Astrocyte of the spinal cord (primary cell): Measurements from ENCODE around the gene ATP2B2.
A peak's percentile ranks its signal among the peaks of the same experiment; 100 is the strongest.

Source experiments
- DNase-seq: peaks from one replicate; pipeline ENCODE4 v3.0.0; 2011; ENCODE audit warnings: low read depth, low spot score
- H3K4me3 ChIP-seq: 2 replicates; pipeline ENCODE4 v1.5.1; 2011; ENCODE audit warnings: low read depth, mild to moderate bottlenecking, low read length, moderate library complexity
- in situ Hi-C: cut with HindIII; loops from 2 replicates; pipeline ENCODE4 v1.10.0; 2017; ENCODE audit warnings: low sequenced_read_pairs
- TF ChIP-seq, protein P1 (sequence below): IDR thresholded peaks from 2 replicates; pipeline ENCODE4 v1.5.1; 2012; ENCODE audit warnings: low read depth, mild to moderate bottlenecking, low read length, inconsistent platforms

ATP2B2 gene

GRCh38 chr3:10463533-10464434 is 41.6 kb downstream of the ATP2B2 start:
- no peak for DNase-seq
- in situ Hi-C loops: no loop called here
- TF ChIP-seq, protein P1, sequence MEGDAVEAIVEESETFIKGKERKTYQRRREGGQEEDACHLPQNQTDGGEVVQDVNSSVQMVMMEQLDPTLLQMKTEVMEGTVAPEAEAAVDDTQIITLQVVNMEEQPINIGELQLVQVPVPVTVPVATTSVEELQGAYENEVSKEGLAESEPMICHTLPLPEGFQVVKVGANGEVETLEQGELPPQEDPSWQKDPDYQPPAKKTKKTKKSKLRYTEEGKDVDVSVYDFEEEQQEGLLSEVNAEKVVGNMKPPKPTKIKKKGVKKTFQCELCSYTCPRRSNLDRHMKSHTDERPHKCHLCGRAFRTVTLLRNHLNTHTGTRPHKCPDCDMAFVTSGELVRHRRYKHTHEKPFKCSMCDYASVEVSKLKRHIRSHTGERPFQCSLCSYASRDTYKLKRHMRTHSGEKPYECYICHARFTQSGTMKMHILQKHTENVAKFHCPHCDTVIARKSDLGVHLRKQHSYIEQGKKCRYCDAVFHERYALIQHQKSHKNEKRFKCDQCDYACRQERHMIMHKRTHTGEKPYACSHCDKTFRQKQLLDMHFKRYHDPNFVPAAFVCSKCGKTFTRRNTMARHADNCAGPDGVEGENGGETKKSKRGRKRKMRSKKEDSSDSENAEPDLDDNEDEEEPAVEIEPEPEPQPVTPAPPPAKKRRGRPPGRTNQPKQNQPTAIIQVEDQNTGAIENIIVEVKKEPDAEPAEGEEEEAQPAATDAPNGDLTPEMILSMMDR: no peak
- no peak overlapping the region for H3K4me3 ChIP-seq

GRCh38 chr3:10462641-10463532 is 42.5 kb downstream of the ATP2B2 start:
- TF ChIP-seq, protein P1: no peak

DNA sequence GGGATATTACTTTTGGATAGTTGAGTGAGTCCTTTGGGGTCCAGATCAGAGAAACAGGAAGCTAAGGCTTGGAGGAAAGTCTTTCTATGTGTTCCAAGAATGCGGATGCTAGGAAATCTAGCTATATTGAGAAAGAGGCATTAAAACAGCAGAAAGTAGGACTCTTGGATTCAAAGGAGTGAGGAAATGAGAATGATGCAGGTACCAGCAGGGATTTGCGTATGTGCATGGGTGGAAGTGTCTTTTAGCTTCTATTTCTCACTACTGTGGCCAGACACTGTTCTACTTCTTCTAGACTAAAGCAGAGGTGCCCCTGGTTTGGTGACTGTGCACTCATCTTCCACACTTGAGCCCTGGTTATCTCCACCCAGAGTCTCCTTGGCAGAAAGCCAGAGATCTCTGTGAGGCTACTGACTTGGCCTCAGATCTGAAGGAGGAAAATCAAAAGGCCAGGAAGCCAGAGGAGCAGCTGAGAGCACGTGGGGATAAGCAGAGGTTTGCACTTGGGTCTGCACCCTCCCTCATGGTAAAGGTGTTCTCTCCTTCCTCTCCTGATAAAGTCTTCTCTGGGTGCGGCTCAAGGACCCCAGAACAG is 44.3 kb downstream of the ATP2B2 start:
- no peak for DNase-seq
- no peak overlapping the region for H3K4me3 ChIP-seq
- in situ Hi-C loops: no loop called here
- TF ChIP-seq, protein P1: no peak

More at GRCh38 chr3:10462641-10463532, 42.5 kb downstream of the ATP2B2 start:
- H3K4me3 ChIP-seq: no peak overlapping the region
- in situ Hi-C loops: no loop called here
- no peak for DNase-seq

DNA sequence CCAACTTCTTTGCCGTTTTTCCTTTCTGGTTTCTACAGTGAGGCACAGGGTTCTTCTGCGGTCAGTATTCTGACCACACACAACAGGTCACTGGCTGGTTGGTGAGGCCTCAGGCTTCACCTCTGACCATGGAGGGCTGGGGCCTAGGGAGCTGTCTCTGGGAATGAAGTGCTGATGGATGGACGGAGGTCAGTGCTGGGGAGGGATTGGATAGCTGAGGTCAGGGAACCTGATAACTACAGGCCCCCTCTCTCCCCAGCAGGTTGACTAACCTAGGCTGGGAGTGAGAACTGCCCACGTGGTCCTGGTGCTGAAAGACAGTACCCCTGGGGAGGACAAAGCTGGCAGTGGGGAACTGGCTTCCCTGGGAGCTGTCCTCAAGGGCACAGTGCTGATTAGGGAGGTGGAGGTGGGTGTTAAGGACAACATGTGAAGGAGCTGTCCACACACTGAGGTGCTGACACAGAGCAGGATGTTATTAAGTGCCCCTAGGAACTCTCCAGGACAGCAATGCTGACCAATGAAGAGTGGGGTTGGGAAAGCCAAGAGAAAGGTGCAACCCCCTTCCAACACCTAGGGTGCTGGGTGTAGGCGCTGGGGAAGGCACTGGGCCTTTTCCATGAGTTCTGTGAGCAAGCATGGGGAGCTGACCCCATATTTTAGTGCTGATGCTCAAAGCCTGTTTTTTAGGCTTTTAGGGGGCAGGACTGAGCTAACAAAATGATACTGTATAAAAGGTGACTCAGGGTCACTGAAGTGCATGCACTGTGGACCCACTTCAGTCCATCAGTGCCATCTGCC is 45.2 kb downstream of the ATP2B2 start:
- no peak overlapping the region for H3K4me3 ChIP-seq
- DNase-seq: peak; percentile 82
- TF ChIP-seq, protein P1: no peak
- in situ Hi-C loops: no loop called here

DNA sequence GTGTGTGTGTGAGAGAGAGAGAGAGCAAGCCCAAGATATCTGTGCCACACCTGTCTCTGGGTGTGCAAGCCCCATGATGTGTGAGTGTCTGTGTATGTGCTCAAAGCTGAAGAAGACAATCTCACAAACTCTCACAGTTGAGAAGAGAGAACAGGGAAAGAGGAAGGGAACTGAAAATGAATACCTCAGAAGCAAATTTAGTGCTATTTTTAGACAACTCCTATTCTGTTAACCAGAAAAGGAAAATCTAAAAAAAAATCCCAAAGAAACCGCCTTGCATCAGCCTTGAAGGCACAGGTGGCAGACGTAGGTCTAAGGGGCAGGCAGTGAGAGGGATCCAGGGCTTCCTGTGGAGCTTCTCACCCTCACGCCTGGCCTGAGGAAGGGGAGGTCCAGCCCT is 47.8 kb downstream of the ATP2B2 start:
- H3K4me3 ChIP-seq: no peak overlapping the region
- in situ Hi-C loops: no loop called here
- TF ChIP-seq, protein P1: no peak
- DNase-seq: no peak

DNA sequence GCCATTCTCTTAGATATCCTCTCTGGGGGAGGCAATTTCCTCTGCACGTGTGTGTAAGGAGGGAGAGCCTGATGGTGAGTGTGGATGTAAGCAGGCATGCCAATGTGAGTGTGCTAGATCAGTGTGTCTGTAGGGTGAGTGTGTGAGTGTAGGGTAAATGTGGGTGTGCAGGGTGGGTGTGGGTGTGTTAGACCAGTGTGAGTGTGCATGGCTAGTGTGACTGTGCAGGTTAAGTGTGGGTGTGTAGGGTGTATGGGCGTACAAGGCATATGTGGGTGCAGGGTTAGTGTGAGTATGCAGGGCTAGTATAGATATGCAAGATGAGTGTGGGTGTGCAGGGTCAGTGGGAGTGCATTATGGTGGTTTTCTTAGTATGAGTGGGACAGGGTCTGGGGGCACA is 48.4 kb downstream of the ATP2B2 start:
- TF ChIP-seq, protein P1: no peak
- no peak for DNase-seq
- no peak overlapping the region for H3K4me3 ChIP-seq
- in situ Hi-C loops: no loop called here
